Large intestine (tissue), 1 donor: Measurements from ENCODE around the gene USP16. TPM values are rescaled to one million over a fixed set of nuclear protein-coding genes. Genes with fewer than 3 reads are reported as not detected.

ENCODE experiments used
- polyA plus RNA-seq: library from polyadenylated mRNA; unstranded; fragments of 120-200 nt; gene quantifications from one replicate; pipeline ENCODE4 v1.2.1, GENCODE V29; 2013

The USP16 gene
- polyA plus RNA-seq, 1 donor = 45.1 TPM

Other genes starting within 250 kb of the USP16 start
- gene LTN1, start 31.8 kb upstream of the USP16 start, polyA plus RNA-seq = 21.6 TPM
- 14.9 TPM for gene RWDD2B, start 5.3 kb upstream of the USP16 start, polyA plus RNA-seq
- 213 TPM for gene CCT8, start 49.0 kb downstream of the USP16 start, polyA plus RNA-seq
- 6.5 TPM for gene MAP3K7CL, start 106.0 kb downstream of the USP16 start, polyA plus RNA-seq